PFSK-1 (cell line): ENCODE data around the gene MAMLD1.

Experiments
- FOXP2 ChIP-seq: optimal IDR thresholded peaks from 2 replicates; pipeline ENCODE3; 2011; ENCODE audit warnings: borderline replicate concordance, control low read depth, inconsistent platforms; ENCODE audit not compliant: insufficient read depth; ENCODE audit errors: extremely low read length, extremely low read depth
- POLR2AphosphoS5 ChIP-seq: IDR thresholded peaks from 2 replicates; pipeline ENCODE4 v1.6.1; 2012; ENCODE audit warnings: low read depth, mild to moderate bottlenecking, control low read depth, low read length, moderate library complexity
- REST ChIP-seq, 2 experiments: IDR thresholded peaks; 2 replicates each; pipeline versions ENCODE4 v1.6.1 to v1.8.0; 2011 to 2012; ENCODE audit warnings: low read depth in 2 of 2, low read length in 2 of 2, control low read depth in 1 of 2, inconsistent platforms in 1 of 2, mild to moderate bottlenecking in 1 of 2, moderate library complexity in 1 of 2; ENCODE audit not compliant: insufficient read depth in 1 of 2
- SIN3A ChIP-seq: IDR thresholded peaks from 2 replicates; pipeline ENCODE4 v1.6.1; 2012; ENCODE audit warnings: mild to moderate bottlenecking, low read length, moderate library complexity, borderline replicate concordance; ENCODE audit not compliant: insufficient read depth
- TAF1 ChIP-seq: IDR thresholded peaks from 2 replicates; pipeline ENCODE4 v1.6.1; 2012; ENCODE audit warnings: low read length, control low read depth, borderline replicate concordance; ENCODE audit not compliant: insufficient read depth

MAMLD1 gene

GRCh38 chrX:150455215-150455608 lies 92.1 kb downstream of the MAMLD1 start:
- TF ChIP-seq POLR2AphosphoS5: no peak
- no peak for TF ChIP-seq REST (IDR thresholded peaks at IDR 0.05; ENCODE audit: insufficient read depth in 1 of 2, low read depth in 2 of 2, low read length in 2 of 2)
- no peak for TF ChIP-seq SIN3A
- TF ChIP-seq FOXP2: no peak
- no peak for TF ChIP-seq TAF1

GRCh38 chrX:150456466-150456865 lies 93.3 kb downstream of the MAMLD1 start:
- TF ChIP-seq FOXP2: no peak
- TF ChIP-seq TAF1: no peak
- no peak for TF ChIP-seq SIN3A
- no peak for TF ChIP-seq REST (IDR thresholded peaks at IDR 0.05; ENCODE audit: insufficient read depth in 1 of 2, low read depth in 2 of 2, low read length in 2 of 2)
- TF ChIP-seq POLR2AphosphoS5: no peak

- TF ChIP-seq REST (IDR thresholded peaks at IDR 0.05; ENCODE audit: insufficient read depth in 1 of 2, low read depth in 2 of 2, low read length in 2 of 2): no peak
- no peak for TF ChIP-seq FOXP2
- TF ChIP-seq SIN3A: no peak
- TF ChIP-seq TAF1: no peak
- TF ChIP-seq POLR2AphosphoS5: no peak
Measured at GRCh38 chrX:150456941-150457340, 93.8 kb downstream of the MAMLD1 start.

- TF ChIP-seq POLR2AphosphoS5 (no peak), FOXP2 (no peak), SIN3A (no peak), TAF1 (no peak)
Measured at GRCh38 chrX:150459196-150459595, 96.1 kb downstream of the MAMLD1 start.

GRCh38 chrX:150460063-150460462 lies 96.9 kb downstream of the MAMLD1 start:
- TF ChIP-seq REST (IDR thresholded peaks at IDR 0.05; ENCODE audit: insufficient read depth in 1 of 2, low read depth in 2 of 2, low read length in 2 of 2) (no peak), SIN3A (no peak), FOXP2 (no peak), TAF1 (no peak), POLR2AphosphoS5 (no peak; the same call in 1 of the 2 replicates)
